Measurements from ENCODE around the gene PES1. TPM values are rescaled to one million over a fixed set of nuclear protein-coding genes. Genes with fewer than 3 reads are reported as not detected.
A peak's percentile ranks its signal among the peaks of the same experiment; 100 is the strongest.

PES1 gene
- total and polyA plus RNA-seq, 2 of the 13 experiments (the other 11 are each of a cell fraction or from before 2014, with no cell fraction given): 65.1 to 94.7 TPM

DNA sequence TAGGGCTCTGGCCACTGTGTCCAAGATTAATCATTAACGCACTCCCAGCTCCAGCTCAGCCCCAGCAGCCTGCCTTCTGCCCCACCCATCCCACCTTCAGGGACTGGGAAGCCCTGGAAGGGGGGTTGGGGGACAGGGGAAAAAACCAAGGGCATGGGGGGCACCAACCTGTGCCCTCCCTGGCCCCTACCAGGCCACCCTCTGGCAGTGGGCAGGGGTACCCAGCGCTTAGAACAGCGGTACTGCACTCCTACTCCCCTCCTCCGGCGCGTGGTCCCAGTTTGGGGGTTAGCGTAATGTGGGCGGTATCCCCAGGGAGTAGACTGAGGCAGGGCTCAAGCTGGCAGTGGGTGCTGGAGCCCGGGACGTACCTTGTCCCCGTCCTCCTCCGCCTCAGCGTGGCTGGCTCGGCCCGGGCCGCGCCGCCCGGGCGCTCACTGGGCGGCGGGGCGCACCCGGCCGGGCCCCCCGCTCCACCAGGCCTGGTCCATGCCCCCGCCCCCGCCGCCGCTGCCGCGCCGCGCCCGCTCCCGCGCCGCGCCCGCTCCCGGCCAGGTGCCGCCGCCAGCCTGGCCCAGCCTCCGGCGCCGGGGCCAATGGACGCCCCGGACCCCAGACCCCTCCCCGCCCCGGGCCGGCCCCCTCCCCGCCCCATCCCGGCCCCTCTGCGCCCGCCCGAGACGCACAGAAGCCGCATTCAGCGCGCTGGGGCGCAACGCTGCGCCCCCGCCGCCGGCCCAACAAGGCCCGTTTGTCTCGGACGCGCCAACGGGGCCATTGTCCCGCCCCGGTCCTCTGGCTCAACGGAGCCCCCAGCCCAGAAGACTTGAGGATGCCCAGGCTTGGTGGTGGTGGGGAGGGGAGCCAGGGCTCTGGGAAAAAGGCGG lies 17.4 kb downstream of the PES1 start, which contains the start of gene GAL3ST1 (continued):
- no peak for TF ChIP-seq ZFP36L1 (CRISPR knock-in tag; IDR thresholded peaks at IDR 0.05)
- no peak for TF ChIP-seq SRSF4 (IDR thresholded peaks at IDR 0.05; ENCODE audit: low read depth, low read length, poor library complexity, severe bottlenecking)
- no peak for TF ChIP-seq ZNF644 (CRISPR knock-in tag; IDR thresholded peaks at IDR 0.05; ENCODE audit: low read depth)
- TF ChIP-seq, protein P1, sequence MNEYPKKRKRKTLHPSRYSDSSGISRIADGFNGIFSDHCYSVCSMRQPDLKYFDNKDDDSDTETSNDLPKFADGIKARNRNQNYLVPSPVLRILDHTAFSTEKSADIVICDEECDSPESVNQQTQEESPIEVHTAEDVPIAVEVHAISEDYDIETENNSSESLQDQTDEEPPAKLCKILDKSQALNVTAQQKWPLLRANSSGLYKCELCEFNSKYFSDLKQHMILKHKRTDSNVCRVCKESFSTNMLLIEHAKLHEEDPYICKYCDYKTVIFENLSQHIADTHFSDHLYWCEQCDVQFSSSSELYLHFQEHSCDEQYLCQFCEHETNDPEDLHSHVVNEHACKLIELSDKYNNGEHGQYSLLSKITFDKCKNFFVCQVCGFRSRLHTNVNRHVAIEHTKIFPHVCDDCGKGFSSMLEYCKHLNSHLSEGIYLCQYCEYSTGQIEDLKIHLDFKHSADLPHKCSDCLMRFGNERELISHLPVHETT (CRISPR knock-in tag; conservative IDR thresholded peaks at IDR 0.05): no peak
- TF ChIP-seq RXRB (CRISPR knock-in tag; IDR thresholded peaks at IDR 0.05; ENCODE audit: borderline replicate concordance): 0 out of 2 replicates have a peak, but pooled peaks have one; percentile 14
- no peak for TF ChIP-seq ZFP1 (CRISPR knock-in tag; IDR thresholded peaks at IDR 0.05)
- TF ChIP-seq ZNF468 (CRISPR knock-in tag; IDR thresholded peaks at IDR 0.05): no peak
- no peak for TF ChIP-seq KDM4B (CRISPR knock-in tag; IDR thresholded peaks at IDR 0.05)
- no peak for TF ChIP-seq RCOR2 (CRISPR knock-in tag; IDR thresholded peaks at IDR 0.05)
- no peak for TF ChIP-seq ZNF567 (CRISPR knock-in tag; IDR thresholded peaks at IDR 0.05; ENCODE audit: borderline replicate concordance)
- no peak for TF ChIP-seq FOSL2 (CRISPR knock-in tag; IDR thresholded peaks at IDR 0.05)
- no peak for TF ChIP-seq MIER3 (CRISPR knock-in tag; IDR thresholded peaks at IDR 0.05; ENCODE audit: borderline replicate concordance)
- no peak for TF ChIP-seq ZNF562 (CRISPR knock-in tag; IDR thresholded peaks at IDR 0.05; ENCODE audit: borderline replicate concordance)
- TF ChIP-seq ZNF335 (CRISPR knock-in tag; IDR thresholded peaks at IDR 0.05): no peak
- no peak for TF ChIP-seq ZNF878 (CRISPR knock-in tag; IDR thresholded peaks at IDR 0.05)
- peak; percentile 50; the same call in 1 of the 2 replicates for TF ChIP-seq PHF8 (CRISPR knock-in tag; IDR thresholded peaks at IDR 0.05)
- TF ChIP-seq CHD4 (IDR thresholded peaks at IDR 0.05; ENCODE audit: borderline replicate concordance, low read length): no peak
- TF ChIP-seq HOXA5 (CRISPR knock-in tag; IDR thresholded peaks at IDR 0.05): no peak; the same call in 1 of the 2 replicates
- peak; percentile 79; the same call in 1 of the 2 replicates for TF ChIP-seq HNRNPL (IDR thresholded peaks at IDR 0.05; ENCODE audit: low read depth, low read length)
- peak; percentile 79; the same call in 1 of the 2 replicates for TF ChIP-seq ZNF235 (CRISPR knock-in tag; IDR thresholded peaks at IDR 0.05; ENCODE audit: borderline replicate concordance)
- TF ChIP-seq ZNF329 (CRISPR knock-in tag; IDR thresholded peaks at IDR 0.05; ENCODE audit: low read depth): no peak
- TF ChIP-seq, protein P2, sequence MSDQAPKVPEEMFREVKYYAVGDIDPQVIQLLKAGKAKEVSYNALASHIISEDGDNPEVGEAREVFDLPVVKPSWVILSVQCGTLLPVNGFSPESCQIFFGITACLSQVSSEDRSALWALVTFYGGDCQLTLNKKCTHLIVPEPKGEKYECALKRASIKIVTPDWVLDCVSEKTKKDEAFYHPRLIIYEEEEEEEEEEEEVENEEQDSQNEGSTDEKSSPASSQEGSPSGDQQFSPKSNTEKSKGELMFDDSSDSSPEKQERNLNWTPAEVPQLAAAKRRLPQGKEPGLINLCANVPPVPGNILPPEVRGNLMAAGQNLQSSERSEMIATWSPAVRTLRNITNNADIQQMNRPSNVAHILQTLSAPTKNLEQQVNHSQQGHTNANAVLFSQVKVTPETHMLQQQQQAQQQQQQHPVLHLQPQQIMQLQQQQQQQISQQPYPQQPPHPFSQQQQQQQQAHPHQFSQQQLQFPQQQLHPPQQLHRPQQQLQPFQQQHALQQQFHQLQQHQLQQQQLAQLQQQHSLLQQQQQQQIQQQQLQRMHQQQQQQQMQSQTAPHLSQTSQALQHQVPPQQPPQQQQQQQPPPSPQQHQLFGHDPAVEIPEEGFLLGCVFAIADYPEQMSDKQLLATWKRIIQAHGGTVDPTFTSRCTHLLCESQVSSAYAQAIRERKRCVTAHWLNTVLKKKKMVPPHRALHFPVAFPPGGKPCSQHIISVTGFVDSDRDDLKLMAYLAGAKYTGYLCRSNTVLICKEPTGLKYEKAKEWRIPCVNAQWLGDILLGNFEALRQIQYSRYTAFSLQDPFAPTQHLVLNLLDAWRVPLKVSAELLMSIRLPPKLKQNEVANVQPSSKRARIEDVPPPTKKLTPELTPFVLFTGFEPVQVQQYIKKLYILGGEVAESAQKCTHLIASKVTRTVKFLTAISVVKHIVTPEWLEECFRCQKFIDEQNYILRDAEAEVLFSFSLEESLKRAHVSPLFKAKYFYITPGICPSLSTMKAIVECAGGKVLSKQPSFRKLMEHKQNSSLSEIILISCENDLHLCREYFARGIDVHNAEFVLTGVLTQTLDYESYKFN (CRISPR knock-in tag; conservative IDR thresholded peaks at IDR 0.05): peak; percentile 51
- TF ChIP-seq ZNF569 (CRISPR knock-in tag; IDR thresholded peaks at IDR 0.05; ENCODE audit: borderline replicate concordance): no peak
- TF ChIP-seq ZBTB42 (CRISPR knock-in tag; IDR thresholded peaks at IDR 0.05): no peak
- 0 out of 2 replicates have a peak, but pooled peaks have one; percentile 38 for TF ChIP-seq MIXL1 (CRISPR knock-in tag; IDR thresholded peaks at IDR 0.05)
- 0 out of 2 replicates have a peak, but pooled peaks have one; percentile 63 for TF ChIP-seq ZNF572 (CRISPR knock-in tag; IDR thresholded peaks at IDR 0.05)
- peak; percentile 56 for TF ChIP-seq AGO2 (optimal IDR thresholded peaks at IDR 0.05; ENCODE audit: low read depth, low read length)
- TF ChIP-seq TARDBP (CRISPR knock-in tag; IDR thresholded peaks at IDR 0.05): 0 out of 2 replicates have a peak, but pooled peaks have one; percentile 13

All from HepG2 (cell line).